Activated T-cell treated with anti-CD3 and anti-CD28 coated beads for 4 hours (primary cell): ENCODE measurements around the gene ATF7.
"Not testable (repeated sequence)": the region's sequence is repeated elsewhere in the genome, so short reads cannot be mapped to it uniquely, and the experiment has no call there.

Source experiments
- DNase-seq: peaks from one replicate; pipeline ENCODE4 v3.0.0-alpha.2; 2020

ATF7 gene

DNA sequence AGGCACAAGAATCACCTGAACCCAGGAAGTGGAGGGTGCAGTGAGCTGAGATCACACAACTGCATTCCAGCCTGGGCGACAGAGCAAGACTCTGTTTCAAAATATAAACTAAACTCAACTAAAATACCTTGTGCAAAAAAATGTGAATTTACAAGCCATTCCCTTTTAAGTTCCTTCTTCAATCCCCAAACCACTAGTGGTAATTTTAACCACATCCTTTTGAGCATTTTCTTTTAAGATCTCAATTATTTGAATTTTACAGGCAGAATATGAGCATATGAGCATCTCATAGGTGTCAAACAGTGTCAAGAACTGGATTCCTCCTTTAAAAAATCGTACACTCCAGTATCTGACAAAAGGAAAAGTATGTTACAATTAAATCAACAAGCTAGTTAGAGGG is 61.9 kb downstream of the ATF7 start:
- DNase-seq, result no peak

DNA sequence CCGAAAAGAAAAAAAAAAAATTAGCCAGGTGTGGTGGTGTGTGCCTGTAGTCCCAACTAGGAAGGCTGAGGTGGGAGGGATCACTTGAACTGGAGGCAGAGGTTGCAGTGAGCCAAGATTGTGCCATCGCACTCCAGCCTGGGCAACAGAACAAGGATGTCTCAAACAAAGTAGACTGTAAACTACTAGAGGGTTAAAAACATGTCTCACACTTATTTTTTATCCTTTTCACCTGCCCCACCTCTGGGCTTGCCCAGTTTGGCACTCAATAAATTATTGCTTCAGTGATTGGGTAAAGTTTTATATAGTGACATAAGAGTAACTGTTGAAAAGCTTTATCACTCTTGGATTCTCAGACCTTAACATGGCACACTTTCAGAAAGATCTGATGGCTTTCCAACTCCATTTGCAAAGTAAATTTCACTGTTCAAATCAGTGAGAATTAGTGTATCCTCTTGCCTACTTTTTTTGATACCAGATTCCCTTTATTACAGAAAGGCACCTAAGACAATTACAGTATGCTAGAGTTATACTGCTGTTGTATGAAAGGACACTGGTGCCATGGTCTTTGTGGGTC is 62.6 kb downstream of the ATF7 start:
- DNase-seq, result no peak

DNA sequence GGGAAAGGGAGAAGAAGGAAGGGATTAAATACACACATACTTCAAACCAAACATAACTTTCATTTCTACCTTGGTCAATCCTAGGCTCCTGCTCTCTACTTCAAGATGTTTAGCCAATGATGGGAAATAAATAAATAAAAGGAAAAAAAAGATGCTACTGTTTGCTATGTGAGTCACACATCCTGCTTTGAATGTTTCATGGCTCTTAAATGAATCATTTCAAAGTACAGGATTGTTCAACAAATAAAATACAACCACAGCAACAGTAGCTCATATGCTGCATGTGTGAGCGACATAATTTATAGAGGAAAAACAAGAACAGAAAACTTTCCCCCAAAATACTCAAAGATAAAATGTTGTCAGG is 64.6 kb downstream of the ATF7 start:
- DNase-seq, result no peak

DNA sequence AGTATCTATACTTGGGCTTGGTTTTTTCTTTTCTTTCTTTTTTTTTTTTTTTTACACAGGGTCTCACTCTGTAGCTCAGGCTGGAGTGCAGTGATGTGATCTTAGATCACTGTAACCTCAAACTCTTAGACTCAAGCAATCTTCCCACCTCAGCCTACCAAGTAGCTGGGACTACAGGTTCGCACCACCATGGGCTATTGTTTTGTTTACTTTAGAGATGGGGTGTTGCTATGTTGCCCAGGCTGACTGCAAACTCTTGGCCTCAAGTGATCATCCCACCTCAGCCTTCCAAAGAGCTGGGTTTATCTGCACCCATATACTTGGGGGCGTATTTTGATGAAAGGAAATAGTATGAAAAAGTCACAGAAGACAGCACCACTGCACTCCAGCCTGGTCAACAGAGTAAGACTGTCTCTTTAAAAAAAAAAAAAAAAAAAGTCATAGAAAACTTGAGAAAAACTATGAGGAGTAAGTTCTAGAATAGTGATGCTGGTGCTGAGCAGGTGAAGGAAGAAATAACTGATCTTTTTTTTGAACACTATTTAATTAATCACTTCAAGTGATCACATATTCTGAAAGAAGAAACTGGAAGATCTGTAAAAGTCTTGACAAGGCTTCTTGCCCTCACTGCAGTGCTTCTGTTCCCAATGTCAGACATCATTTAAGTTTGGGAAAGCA is 65.1 kb downstream of the ATF7 start:
- no peak for DNase-seq

DNA sequence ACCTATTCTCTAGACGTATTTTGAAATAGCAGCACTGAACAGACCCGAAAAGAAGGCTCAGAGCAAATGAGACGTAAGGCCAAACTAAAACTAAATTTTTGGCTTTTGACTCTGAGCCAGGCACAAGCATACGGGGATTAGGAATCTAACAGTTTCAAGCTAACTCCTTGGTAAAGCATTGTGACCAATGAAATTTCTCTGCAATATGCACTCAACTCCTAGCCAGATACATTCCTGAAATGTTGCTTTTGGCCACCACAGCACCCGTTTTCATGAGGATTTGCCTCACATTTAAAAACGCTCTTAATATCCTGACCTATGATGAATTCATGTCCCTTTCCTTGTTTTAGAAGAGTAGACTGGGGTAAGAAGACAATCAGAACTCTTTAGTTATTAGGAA is 65.8 kb downstream of the ATF7 start:
- no peak for DNase-seq

DNA sequence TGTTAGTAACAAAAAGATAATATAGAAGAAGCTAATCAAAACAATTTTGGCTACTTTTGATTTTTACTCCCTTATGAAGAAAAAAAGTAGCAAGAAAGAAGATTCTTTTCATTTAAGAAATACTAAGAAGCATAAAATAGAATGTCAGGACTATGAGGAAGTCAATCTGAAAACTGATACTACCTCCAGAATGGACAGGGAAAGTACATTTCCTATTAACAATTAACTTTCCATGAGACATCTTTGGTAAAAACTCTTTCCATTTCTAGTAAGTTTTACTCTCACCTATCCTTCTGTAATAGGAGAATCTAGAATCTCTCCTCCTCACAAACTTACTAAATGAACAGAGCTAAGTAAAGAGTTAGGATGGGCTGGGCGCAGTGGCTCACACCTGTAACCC is 67.6 kb downstream of the ATF7 start:
- no peak for DNase-seq

DNA sequence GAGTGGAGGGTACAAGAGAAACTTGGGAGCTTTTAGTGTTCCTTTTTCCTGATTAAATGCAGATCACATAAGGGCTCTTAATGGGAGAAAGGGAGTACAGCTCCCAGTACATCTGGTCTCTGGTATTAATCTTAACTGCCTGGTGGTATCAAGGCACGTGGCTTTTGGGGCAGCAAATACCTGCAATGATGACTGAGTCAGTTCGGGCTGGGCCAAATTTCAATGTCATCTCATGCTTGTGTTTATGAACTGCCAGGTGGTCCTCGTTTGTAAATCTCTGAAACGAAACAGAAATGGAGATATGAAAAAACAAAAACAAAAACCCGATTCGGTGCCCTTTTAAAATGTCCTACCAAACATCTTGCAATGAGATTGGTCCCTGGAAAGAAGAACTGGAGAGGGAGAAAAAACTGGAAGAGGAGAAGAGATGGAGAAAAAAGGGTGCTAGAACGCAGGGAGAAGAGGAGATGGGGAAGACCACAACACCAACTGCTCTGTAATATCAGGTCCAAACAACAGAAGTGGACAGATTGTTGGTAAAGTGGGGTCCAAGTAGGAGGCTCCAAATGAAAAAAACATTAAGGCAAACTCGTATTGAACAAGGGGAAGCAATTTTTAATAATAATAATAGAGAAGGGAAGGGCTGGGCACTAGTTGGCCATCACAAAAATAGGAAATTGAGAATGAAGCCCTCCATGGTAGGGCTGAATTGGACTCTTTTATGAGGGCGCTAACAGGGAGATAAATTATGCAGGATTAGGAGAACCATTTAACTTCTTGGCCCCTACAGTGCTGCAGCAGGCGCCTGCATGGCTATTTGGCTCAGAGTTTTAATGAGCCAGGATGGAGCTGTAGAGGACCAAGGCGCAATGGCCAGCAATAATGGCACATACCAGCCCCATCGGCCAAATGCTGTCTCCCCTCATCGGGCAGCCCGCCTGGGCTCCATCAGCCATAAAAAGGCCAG is 73.5 kb downstream of the ATF7 start:
- DNase-seq, result no peak

DNA sequence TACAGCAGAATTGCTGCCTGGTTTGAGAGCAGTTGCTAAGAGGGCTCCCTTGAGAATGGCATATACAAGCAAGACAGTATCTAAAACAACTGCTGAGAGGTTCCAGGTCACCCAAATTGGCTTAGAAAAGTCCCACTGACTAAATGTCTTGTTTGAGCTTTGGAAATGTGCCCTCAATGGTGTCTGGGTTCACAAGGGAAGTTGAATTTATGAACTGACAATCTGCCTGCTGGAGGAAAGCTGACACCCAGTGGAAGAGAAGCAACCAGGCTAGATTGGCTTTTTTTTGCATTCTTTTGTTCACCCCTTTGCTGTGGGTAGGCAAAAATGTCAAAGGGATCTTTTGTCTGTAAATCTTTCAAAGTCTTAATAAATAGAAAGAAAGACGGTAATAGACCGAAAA is 74.3 kb downstream of the ATF7 start:
- no peak for DNase-seq

DNA sequence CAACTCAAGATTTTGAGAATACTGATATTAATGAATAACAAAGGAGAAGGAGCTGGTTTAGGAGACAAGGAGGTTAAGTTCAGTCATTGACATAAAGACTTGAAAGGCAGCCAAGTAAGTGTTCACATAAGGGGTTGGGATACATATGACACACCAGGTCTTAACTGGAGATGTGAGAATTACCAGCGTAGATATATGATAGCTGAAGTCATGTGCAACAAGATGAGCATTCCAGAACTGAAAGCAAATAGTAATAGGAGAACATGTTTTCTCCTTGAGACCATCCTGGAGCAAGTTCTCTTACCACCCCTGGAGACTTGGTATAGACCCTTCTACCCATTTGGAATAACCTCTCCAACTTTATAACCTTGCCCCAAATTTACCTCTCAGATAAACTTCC is 75.6 kb downstream of the ATF7 start:
- DNase-seq, result no peak

DNA sequence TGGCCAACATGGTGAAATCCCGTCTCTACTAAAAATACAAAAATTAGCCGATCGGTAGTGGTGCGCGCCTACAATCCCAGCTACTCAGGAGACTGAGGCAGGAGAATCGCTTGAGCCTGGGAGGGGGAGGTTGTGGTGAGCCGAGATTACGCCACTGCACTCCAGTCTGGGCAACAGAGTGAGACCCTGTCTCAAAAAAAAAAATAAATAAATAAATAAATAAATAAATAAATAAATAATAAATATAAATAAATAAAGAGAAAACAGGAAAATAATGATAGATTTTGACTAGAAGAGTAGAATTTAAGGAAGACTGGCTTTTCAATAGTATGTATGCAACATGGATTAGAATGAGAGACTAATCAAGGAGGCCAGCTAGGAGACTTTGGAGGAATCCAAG is 76.1 kb downstream of the ATF7 start:
- DNase-seq, result not testable (repeated sequence)

DNA sequence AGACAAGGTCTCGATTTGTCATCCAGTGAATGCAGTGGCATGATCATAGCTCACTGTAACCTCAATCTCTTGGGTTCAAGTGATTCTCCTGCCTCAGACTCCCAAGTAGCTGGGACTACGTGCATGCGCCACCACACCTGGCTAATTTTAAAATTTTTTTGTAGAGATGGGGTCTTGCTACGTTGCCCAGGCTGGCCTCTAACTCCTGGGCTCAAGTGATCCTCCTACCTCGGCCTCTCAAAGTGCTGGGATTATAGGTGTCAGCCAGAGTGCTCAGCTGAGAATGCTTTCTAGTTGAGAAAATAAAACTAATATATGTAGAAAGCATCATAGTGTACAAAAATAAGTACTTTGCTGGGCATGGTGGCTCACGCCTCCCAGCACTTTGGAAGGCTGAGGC is 77.8 kb downstream of the ATF7 start:
- DNase-seq, result not testable (repeated sequence)

DNA sequence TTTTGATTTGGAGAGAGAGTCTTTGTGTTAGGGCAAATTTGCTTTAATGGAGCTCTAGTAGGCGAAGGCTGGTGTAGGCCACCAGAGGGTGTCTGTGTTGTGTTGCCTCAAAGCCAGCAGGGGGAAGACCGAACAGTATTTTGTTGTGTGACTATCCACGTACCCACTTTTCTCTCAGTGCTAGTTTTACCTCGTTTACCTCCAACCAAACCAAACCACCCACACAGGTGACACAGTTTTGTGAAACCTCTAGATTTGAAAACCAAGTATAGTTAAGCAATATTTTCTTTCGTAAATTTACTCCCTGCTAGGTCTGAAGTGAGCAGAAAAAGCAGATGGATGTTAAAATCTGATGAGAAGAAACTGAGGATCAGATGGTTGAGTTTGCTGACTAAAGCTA is 82.6 kb downstream of the ATF7 start:
- DNase-seq, result peak; percentile 24

DNA sequence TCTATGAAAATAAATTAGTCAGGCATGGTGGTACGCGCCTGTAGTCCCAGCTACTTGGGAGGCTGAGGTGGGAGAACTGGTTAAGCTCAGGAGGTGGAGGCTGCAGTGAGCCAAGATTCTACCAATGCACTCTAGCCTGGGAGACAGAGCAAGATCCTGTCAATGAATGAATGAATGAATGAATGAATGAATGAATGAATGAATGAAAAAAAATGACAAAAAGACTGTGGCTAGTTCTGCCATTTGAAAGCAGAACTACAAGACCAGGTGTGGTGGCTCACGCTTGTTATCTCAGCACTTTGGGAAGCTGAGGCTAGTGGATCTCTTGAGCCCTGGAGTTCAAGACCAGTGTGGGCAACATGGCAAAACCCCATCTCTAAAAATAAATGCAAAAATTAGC is 86.7 kb downstream of the ATF7 start:
- no peak for DNase-seq

DNA sequence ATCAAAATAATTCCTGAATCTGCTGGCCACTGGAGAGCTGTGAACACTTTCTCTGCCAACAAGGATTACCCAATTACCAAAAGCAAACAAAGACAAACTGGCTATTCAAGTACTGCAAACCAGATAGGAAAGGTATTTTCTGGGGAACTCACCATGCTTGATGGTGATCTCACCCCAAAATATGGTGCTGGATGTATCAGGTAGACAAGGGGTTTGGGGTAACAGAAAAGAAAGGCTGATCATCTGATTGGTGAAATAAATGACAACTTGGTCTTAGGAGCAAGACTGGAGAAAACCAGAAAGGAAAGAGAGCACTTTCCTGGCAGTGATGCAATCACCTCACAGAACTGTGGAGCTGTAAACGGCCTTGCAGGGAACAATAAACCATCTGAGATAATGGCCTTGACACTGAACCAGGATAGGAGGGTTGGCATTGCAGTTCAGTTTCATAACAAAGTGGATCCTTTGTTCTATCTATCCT is 87.9 kb downstream of the ATF7 start:
- no peak for DNase-seq

DNA sequence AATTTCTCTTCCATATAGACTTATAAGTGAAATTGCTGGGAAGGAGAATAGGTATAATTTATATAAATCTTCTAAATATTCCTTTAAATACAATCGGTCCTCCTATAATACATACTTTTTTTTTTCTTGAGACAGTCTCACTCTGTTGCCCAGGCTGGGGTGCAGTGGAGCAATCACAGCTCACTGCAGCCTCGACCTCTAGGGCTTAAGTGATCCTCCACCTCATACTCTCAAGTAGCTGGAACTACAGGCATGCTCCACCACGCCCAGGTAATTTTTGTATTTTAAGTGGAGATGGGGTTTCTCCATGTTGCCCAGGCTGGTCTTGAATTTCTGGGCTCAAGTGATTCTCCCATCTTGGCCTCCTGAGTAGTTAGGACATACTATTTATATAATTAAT is 89.2 kb downstream of the ATF7 start:
- DNase-seq, result no peak

DNA sequence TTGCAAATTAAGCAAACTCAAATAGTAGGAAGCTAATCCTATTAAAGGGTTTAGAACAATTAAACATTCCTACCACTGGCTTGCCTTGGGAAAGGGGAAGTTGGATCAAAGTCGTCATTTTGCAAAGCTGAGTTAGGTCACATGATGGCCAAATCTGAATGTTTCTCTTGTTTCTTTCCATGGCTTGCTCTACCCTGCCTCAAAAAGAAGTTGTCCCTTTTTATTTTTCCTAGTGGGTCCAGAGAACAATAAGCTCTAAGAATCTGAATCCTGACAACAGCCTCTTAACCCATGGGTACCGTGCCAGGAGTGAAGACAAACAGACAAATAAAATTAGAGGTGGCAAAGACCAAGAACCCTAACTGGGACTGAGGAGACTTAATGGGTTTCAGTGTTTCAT is 92.7 kb downstream of the ATF7 start:
- no peak for DNase-seq

DNA sequence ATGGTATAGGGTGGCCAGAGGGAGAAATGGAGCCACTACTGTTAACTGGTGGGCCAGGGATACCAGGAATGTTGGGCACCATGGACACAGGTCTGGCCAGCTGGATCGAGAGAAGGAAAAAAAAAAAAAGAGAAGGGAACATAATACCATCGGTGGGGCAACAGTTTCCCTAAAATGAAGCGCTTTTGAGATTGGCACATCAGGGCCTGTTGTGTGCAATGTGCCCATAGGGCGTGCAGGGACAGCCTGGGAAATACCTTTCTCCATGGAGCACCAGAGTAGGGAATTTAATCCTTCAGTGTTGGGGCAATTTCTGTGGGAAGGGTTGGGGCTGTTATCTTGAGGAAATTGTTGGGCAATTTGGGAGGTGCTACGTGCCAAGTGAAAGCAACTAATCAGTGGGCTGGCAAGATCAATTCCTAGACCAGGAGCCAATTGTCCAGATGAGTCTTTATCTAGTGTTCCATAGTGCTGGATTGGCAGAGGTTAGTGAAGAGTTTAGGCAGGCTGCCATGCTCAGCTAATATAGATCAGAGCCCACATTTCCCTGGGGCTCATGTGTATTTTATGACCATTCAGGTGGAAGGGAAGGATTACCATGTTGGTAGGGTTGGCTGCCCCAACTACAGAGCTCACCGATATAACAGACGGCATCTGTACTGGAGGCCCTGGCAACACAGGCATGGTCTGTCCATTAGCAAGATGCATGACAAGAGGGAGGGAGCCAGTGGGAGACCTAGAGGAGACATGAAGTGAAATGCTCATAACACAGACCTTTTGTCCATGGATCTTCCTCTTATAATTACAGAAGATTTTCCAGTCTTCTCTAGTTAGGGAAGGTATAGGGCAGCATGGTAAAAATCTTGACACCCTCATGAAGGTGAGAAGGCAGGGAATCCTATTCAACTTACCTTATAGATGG is 93.4 kb downstream of the ATF7 start:
- DNase-seq, result no peak

DNA sequence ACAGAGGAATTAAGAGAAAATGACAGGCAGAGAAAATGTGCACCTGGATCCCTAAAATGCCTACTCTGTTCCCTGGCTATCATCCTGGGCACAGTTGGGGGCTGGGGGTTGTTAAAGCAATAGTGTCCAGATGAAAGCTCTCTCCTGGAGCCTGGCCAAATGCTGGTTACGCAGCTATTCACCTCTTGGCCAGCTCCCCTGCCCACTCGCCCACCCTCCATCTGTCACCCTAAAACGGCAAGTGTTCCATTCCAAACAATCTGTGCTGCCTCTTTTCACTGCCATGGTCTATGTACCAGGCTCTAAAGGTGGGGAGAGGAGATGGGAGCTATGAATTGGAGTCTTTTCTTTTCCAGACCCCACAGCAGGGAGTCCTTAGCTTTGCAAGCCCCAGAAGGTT is 94.2 kb downstream of the ATF7 start:
- no peak for DNase-seq

DNA sequence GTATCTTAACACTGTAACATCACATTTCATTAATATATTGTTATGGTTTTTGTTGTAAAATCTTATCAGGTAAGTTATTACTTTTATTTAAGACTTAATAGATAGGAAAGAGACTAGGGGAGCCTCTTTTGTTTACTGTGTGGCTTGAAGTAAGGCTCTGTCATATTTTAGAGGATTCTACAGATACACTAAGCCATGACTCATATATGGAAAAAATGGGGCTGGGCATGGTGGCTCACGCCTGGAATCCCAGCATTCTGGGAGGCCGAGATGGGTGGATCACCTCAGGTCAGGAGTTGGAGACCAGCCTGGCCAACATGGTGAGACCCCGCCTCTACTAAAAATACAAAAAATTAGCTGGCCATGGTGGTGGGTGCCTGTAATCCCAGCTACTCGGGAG is 95.3 kb downstream of the ATF7 start:
- no peak for DNase-seq

DNA sequence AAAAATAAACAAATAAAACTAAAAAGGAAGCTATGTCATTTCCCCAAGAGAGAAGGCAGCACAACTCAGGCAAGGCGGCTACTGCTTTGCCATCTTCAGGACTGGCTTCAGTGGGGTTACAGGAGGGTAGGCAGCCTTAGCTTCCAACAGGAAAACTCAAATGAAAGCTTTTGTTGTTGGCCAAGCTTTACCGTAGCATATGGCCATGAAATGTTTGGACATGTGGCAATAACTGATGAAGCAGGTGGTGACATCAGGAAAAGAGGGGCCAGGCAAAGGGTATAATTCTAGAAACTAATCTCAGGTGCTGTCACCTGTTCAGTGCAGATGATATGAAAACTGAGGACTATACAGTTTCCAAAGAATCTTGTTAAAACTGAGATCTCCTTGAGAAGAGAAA is 96.1 kb downstream of the ATF7 start:
- DNase-seq, result no peak

DNA sequence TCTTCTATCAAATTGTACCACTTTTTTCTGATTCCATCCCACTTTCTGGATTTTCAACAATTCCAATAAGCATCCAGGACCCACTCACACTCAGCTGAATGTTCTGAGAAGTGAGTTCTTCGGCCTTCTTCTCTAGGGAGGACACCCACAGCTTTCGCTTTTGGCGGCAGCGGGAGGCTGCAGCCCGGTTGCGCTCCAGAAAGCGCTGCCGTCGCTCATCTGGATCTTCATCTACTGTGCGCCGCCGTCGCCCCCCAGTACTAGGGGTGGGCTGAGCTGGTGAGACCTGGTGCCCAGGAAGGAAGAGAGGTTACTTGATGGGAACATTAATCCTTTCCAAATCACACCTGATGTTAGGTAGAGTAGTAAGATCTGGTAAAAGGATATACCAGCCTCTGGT is 101.7 kb downstream of the ATF7 start:
- DNase-seq, result no peak

DNA sequence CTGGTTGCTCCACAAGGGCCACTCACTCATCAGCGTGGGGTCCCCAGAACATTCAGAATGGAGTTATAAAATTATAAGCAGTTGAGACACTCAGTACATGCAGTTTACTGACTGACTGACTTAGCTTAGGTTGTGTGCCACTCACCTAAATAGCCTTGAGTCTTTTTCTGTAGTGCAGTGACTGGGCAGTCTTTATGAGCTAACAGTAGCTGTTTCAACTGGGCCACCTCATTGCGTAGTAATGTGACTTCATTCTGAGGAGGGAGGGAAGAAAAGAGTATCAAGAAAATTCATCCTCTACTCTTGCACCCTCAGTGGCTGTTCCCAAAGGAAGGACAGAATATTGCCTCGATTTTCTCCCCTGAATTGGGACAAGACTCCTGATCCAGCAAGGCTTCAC is 103.1 kb downstream of the ATF7 start:
- no peak for DNase-seq

DNA sequence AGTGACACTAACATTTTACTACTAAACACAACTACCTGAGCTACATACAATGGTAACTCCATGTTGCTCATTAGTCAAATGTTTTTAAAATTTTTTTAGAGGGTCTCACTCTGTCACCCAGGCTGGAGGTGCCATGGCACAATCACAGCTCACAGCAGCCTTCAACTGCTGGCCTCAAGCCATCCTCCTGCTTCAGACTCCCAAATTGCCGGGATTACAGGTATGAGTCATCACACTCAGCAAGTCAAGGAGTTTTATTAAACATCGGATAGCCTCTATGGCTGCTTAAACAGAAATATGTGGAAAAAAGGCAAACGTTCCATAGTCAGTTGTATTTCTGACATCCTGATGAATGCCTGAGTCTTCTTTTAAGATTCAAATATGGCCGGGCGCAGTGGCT is 107.8 kb downstream of the ATF7 start:
- DNase-seq, result no peak
